HT1080 (cell line): ENCODE data around the gene CADM2. TPM values are rescaled to one million over a fixed set of nuclear protein-coding genes. Genes with fewer than 3 reads are reported as not detected.
A peak's percentile ranks its signal among the peaks of the same experiment; 100 is the strongest.

Experiments used
- DNase-seq: peaks from one replicate; pipeline ENCODE4 v3.0.0-alpha.2; 2015; ENCODE audit warnings: low read depth
- total RNA-seq: library from RNA; depleted of rRNA; stranded (reverse); fragments of >200 nt; shearing (Covaris generic); gene quantifications from 2 replicates; pipeline ENCODE4 v1.2.3, GENCODE V29; 2014

The CADM2 gene
- total RNA-seq, 1 experiment from 2014 or later, result not detected

- DNase-seq, result no peak
Measured at GRCh38 chr3:84983490-84983889, 24.7 kb downstream of the CADM2 start.

- DNase-seq, result no peak
Measured at GRCh38 chr3:84984429-84984828, 25.6 kb downstream of the CADM2 start.

GRCh38 chr3:84985795-84986194 lies 27.0 kb downstream of the CADM2 start:
- DNase-seq, result no peak

- DNase-seq, result no peak
Measured at GRCh38 chr3:84987706-84988504, 29.1 kb downstream of the CADM2 start.

GRCh38 chr3:84989102-84989501 lies 30.3 kb downstream of the CADM2 start:
- DNase-seq, result no peak

- DNase-seq, result no peak
Measured at GRCh38 chr3:84991422-84991900, 32.7 kb downstream of the CADM2 start.

GRCh38 chr3:84993956-84994355 lies 35.2 kb downstream of the CADM2 start:
- DNase-seq, result no peak

- no peak for DNase-seq
Measured at GRCh38 chr3:84998545-84998944, 39.8 kb downstream of the CADM2 start.

GRCh38 chr3:85003479-85003878 lies 44.7 kb downstream of the CADM2 start:
- no peak for DNase-seq

- DNase-seq, result no peak
Measured at GRCh38 chr3:85004147-85004546, 45.4 kb downstream of the CADM2 start.

- no peak for DNase-seq
Measured at GRCh38 chr3:85005946-85006345, 47.2 kb downstream of the CADM2 start.

- DNase-seq, result peak; percentile 1
Measured at GRCh38 chr3:85007195-85008094, 48.7 kb downstream of the CADM2 start.

- DNase-seq, result no peak
Measured at GRCh38 chr3:85020828-85021227, 62.0 kb downstream of the CADM2 start.

GRCh38 chr3:85030052-85030451 lies 71.3 kb downstream of the CADM2 start:
- no peak for DNase-seq

GRCh38 chr3:85037203-85037602 lies 78.4 kb downstream of the CADM2 start:
- no peak for DNase-seq

- no peak for DNase-seq
Measured at GRCh38 chr3:85041001-85041400, 82.2 kb downstream of the CADM2 start.

GRCh38 chr3:85041562-85042055 lies 82.8 kb downstream of the CADM2 start:
- no peak for DNase-seq

- no peak for DNase-seq
Measured at GRCh38 chr3:85050821-85051220, 92.0 kb downstream of the CADM2 start.

- no peak for DNase-seq
Measured at GRCh38 chr3:85051786-85052185, 93.0 kb downstream of the CADM2 start.

- DNase-seq, result no peak
Measured at GRCh38 chr3:85053626-85054025, 94.8 kb downstream of the CADM2 start.

- no peak for DNase-seq
Measured at GRCh38 chr3:85054579-85054978, 95.8 kb downstream of the CADM2 start.

GRCh38 chr3:85068911-85069310 lies 110.1 kb downstream of the CADM2 start:
- DNase-seq, result no peak
